GM18526 (cell line): ENCODE data around the gene PDE11A.

Source experiments
- POLR2A ChIP-seq: IDR thresholded peaks from 3 replicates; pipeline ENCODE4 v1.6.1; 2011; ENCODE audit not compliant: insufficient read length; ENCODE audit errors: extremely low read depth

The PDE11A gene

GRCh38 chr2:177629357-177630024 is 443.1 kb downstream of the PDE11A start:
- no peak for TF ChIP-seq POLR2A

GRCh38 chr2:177628831-177629230 is 443.7 kb downstream of the PDE11A start:
- TF ChIP-seq POLR2A = no peak

GRCh38 chr2:177625744-177626650 is 446.6 kb downstream of the PDE11A start:
- TF ChIP-seq POLR2A = no peak

- no peak for TF ChIP-seq POLR2A
Observed at GRCh38 chr2:177622521-177622920, 450.1 kb downstream of the PDE11A start.

DNA sequence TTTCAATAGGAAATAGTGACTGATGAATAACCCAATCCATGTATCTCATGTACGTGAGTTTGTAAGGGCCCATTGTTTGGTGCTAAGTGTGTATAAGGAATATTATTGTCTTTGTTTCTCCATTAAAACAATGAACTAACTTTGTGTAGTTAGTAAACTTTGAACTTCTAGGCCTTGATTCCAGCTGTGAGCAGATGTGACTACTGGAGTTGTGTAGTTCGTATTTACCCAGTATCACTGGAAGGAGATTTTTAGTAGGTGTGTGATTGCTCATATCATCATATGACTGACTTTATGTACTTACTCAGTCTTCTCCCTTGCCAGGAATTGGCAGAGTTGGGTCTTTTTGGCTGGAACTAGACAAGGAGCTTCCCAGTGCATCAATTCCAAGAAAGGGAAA is 452.6 kb downstream of the PDE11A start:
- no peak for TF ChIP-seq POLR2A

- TF ChIP-seq POLR2A = no peak
Observed at GRCh38 chr2:177619461-177619860, 453.1 kb downstream of the PDE11A start.

GRCh38 chr2:177618255-177619253 is 454.0 kb downstream of the PDE11A start:
- peak; percentile 54 for TF ChIP-seq POLR2A

DNA sequence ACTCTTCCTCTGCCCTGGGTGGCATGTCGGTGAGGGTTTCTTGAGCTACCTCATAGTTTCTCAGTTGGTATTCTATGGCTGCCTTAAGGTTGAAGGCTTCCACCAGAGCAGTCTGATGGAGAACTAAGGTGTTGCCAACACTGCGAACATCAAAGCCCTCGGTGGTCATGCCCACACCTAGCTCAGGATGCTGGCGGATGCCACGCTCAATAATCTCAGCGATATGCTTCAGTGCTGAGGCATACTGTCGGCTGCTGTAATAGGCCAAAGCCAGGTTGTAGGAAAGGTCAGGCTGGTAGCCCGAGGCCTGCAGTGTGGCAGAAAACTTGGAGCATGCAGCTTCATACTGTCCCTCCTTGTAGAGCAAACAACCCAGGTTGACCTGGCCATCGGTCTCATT is 454.7 kb downstream of the PDE11A start:
- no peak for TF ChIP-seq POLR2A

DNA sequence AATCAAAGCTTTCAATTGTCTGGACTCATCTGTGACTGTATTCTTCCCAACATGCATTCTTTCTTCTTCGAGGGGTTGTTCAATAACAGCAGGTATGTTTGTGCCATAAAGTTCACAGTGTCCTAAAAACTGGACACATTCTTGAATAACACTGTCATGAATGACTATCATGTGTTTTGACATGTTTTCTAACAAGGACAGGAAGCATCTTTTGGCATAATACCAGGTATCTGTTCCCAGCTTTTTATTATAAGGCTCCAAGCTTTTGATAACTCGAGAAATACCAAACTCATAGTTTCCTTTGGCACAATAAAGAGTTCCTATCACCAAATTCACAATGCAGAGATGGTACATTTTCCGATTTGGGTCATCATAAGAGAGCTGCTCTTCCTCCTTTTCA is 455.8 kb downstream of the PDE11A start:
- TF ChIP-seq POLR2A = no peak

DNA sequence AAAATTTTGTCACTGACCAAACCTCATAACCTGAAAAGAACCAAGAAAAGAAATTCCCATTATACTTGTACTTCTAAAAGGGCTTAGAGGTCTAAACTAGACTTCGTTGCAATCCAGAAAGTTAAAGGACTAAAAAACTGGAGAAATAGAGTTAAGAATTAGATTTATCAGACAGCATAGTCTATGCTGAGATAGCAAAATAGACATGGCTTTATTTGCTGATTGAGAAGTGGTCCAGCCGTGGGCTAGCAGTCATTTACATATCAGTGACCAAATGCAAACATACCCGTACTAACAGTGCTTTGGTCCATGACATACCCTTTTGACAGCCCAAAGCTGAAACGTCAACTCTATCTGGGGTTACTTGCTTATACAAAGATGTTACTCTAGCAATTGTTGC is 456.5 kb downstream of the PDE11A start:
- no peak for TF ChIP-seq POLR2A

GRCh38 chr2:177612659-177613058 is 459.9 kb downstream of the PDE11A start:
- TF ChIP-seq POLR2A = no peak

DNA sequence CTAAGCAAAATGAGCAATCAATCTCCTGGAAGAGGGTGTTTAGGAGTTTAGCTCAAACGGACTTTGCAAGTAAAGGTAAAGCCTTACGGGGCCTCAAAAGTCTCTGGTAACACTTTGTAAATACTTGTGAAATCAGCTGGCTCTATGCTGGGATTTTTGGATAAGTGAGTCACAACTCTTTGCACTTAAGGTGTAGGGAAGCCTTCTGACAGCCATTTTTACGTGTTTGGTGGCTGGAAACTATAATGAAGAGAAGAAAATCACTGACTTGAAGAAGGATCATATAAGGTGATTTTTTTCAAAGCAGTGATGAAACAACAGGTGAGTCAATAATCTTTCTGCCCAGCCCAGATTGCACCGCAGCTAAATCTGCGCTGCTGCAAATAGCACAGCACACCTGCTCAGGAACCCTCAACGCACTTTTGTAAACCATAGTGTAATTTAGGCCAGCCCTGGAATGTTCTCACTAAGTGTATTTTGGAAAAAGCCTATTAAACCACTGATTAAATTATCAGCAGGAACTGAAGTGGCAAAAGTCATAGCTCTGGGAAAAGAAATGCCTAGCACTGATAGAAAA is 461.2 kb downstream of the PDE11A start:
- no peak for TF ChIP-seq POLR2A

- TF ChIP-seq POLR2A = no peak
Observed at GRCh38 chr2:177610813-177611212, 461.8 kb downstream of the PDE11A start.

DNA sequence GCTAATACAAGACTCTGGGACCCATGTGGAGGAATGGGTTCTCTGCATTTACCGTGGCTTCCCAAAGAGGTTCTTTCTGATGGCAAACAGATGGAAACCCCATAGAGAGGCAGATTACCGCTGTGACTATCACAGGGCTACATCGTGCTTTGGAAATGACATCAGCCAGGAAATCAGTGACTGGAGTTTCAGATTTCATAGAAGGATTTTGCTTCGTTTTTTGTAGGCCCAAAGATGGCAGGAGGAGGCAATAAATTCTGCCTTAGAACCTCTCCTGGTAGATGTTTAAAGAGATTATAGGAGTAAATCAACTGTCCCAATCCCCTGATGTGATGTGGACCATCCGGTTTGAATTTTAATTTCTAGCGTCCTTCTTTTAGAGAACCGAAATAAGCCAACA is 465.9 kb downstream of the PDE11A start:
- no peak for TF ChIP-seq POLR2A
